Measurements from ENCODE around the gene MRGPRD.

The MRGPRD gene

GRCh38 chr11:68947151-68947550 lies 33.6 kb downstream of the MRGPRD start:
- no peak for DNase-seq (ENCODE audit: low spot score)

GRCh38 chr11:68946416-68947090 lies 34.2 kb downstream of the MRGPRD start:
- DNase-seq (ENCODE audit: low spot score) = no peak

GRCh38 chr11:68942751-68943271 lies 38.0 kb downstream of the MRGPRD start:
- DNase-seq (ENCODE audit: low spot score) = no peak

GRCh38 chr11:68942095-68942620 lies 38.6 kb downstream of the MRGPRD start:
- DNase-seq (ENCODE audit: low spot score) = no peak

- no peak for DNase-seq (ENCODE audit: low spot score)
These were observed 39.3 kb downstream of the MRGPRD start for GRCh38 chr11:68941324-68942094.

GRCh38 chr11:68940651-68941323 lies 40.0 kb downstream of the MRGPRD start:
- no peak for DNase-seq (ENCODE audit: low spot score)

- no peak for DNase-seq (ENCODE audit: low spot score)
These were observed 40.9 kb downstream of the MRGPRD start for GRCh38 chr11:68939583-68940555.

GRCh38 chr11:68938816-68939582 lies 41.8 kb downstream of the MRGPRD start:
- DNase-seq (ENCODE audit: low spot score) = no peak

- no peak for DNase-seq (ENCODE audit: low spot score)
These were observed 42.7 kb downstream of the MRGPRD start for GRCh38 chr11:68938088-68938487.

GRCh38 chr11:68936676-68937620 lies 43.8 kb downstream of the MRGPRD start:
- no peak for DNase-seq (ENCODE audit: low spot score)

- DNase-seq (ENCODE audit: low spot score) = no peak
These were observed 44.5 kb downstream of the MRGPRD start for GRCh38 chr11:68936358-68936636.

GRCh38 chr11:68935516-68936357 lies 45.0 kb downstream of the MRGPRD start:
- no peak for DNase-seq (ENCODE audit: low spot score)

- DNase-seq (ENCODE audit: low spot score) = no peak
These were observed 45.7 kb downstream of the MRGPRD start for GRCh38 chr11:68935066-68935465.

- DNase-seq (ENCODE audit: low spot score) = no peak
These were observed 46.1 kb downstream of the MRGPRD start for GRCh38 chr11:68934666-68935065.

- no peak for DNase-seq (ENCODE audit: low spot score)
These were observed 46.5 kb downstream of the MRGPRD start for GRCh38 chr11:68934321-68934645.

GRCh38 chr11:68933605-68934320 lies 47.0 kb downstream of the MRGPRD start:
- no peak for DNase-seq (ENCODE audit: low spot score)

GRCh38 chr11:68932933-68933577 lies 47.7 kb downstream of the MRGPRD start:
- no peak for DNase-seq (ENCODE audit: low spot score)
